T-helper 1 cell treated with Interleukin-12 subunit alpha and Interleukin-12 subunit beta and Interleukin-4 antibody, amounts not matched to agents 30 ng/mL and 1 ng/mL, for 36 hours (primary cell): ENCODE data around the gene TTLL12. TPM values are rescaled to one million over a fixed set of nuclear protein-coding genes. Genes with fewer than 3 reads are reported as not detected.

Source experiments
- intact Hi-C: fragments of 100-400 bp; cut with micrococcal nuclease; formaldehyde crosslinking; loops from one replicate; pipeline ENCODE4 v1.15.1; 2024
- total RNA-seq: library from RNA; stranded (reverse); gene quantifications from 2 replicates; pipeline ENCODE4 v1.2.3, GENCODE V29; 2022

TTLL12 gene
- total RNA-seq, 1 donor from 2014 or later: 41.1 TPM

- intact Hi-C loops: no loop called here
These were observed 11.9 kb downstream of the TTLL12 start for GRCh38 chr22:43174941-43175531.

DNA sequence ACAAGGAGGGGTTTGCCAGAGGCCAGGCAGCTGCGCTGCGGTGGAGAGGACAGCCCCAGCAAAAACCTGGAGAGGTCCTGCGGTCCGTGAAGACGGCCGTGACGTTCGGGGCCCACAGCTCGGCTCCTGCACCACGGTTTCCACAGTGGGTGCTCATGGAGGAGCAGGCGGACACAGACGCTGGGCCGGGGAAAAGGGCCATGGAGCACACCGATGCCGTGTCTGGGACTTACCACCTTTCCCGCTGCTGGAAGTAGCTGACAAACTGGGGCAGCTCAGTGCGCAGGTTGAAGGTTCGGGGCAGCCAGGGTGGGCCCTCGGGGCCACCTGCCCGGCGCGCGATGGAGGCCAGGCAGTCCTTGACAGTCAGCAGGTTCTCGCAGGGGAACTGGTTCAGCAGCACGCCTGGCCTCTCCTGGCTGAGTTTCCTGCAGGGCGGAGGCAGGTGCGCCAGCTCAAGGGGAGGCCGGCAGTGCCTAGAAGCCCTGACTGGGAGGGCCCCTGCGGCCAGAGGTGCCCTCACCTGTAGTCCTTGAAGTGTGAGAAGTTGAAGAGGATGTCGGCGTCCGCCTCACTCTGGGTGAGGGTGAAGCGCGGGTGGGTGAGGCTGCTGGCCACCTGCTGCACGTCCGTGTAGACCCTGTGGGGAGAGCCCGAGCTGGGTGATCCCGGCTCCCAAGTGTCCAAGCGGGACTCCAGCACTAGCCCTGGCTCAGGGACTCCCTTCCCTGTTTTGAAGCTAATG, 12.8 kb downstream of the TTLL12 start:
- intact Hi-C loops: no loop called here

DNA sequence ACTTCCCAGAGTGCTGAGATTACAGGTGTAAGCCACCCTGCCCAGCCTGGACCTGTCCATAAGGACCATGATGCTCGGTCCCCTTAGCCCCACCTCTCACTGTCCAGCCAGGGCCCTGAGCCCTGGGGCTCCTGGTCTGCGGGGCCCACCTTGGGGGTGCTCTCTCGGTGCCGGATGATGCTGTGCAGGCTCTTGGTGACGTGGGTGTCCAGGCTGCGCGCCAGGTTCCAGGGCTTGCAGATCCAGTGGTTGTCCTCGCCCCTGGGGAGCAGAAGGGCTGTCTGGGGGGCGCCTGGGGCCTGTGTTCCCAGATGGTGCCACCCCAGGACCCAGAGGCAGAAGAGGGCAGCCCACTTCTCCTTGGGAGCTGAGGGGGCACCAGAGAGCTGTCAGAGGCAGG, 13.4 kb downstream of the TTLL12 start:
- intact Hi-C loops: no loop called here

GRCh38 chr22:43172191-43172590, 14.7 kb downstream of the TTLL12 start:
- intact Hi-C loops: no loop called here

GRCh38 chr22:43171607-43172006, 15.3 kb downstream of the TTLL12 start:
- intact Hi-C loops: no loop called here

DNA sequence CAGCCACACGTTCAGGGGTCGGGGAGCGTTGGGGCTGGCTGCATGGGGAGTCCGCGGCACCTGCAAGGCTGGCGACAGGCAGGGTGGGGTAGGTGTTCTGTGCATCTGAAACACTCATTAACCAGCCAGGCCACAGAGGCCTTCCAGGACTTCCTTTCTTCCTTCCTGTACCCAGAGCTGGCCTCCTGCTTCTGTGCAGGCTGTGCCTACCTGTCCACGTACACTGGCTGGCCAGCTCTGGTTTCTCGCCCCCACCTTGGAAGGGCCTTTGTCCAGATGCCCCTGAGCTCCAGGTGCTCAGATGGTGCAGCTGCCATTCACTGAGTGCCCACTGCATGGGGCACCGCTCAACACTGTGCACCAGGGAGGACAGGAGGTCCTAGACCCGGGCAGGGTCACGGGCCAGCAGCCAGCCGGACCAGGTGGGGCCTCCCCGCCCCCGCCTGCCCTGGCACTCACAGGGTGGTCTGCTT, 15.9 kb downstream of the TTLL12 start:
- intact Hi-C loops: no loop called here

DNA sequence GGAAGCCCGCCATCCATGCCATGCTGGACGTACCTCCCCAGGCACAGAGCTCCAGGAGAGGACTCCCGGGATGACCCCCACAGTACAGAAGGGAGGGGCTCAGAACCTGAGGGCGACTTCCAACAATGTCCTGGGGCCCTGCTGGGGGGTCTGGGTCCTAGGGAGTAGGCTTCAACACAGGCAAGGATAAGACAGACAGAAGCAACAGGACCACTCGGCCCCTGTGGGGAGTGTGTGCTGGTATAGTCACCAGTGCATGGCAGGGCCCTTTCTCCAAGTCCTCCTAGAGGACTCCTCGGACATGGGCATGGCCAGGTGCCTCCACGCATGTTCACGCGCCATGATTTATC, 16.8 kb downstream of the TTLL12 start:
- intact Hi-C loops: no loop called here

- intact Hi-C loops: no loop called here
These were observed 17.4 kb downstream of the TTLL12 start for GRCh38 chr22:43169310-43170130.

DNA sequence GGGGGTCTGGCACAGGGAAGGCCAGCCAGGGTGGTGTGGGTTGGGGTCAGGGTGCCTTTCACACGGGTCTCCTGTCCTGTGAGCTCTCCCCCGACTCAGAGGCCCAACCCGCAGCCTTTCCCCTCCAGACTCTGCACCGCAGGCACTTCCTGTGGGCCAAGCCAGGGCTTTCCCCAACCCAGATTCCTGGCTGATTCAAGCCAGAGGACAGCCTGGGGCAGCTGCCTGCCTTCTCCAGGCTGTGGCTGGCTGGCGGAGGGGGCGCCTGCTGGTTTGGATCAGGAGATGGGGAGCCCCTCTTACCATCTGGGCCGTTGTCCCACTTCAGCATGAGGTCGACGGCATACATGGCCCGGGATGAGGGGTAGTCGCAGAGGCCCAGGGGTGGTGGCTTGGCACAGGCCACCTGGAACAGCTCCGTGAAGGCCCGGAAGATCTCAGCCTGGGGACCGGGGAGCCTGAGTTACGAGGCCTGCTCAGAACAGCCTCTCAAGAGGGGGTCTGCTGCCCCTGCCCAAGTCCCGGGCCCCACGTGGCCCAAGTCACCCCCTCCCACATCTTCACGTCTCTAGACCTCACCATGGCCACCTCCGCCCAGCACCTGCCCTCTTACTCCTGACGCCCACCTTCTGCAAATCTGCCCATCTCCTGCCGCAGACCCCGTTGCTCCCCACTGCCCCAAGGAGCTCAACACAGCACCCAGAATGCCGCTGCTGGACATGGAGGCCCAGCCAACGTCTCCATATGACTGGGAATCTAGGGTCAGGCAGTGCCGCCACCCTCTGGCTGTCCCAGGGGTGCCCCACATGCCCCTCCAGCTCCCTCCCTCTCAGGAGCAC, 18.2 kb downstream of the TTLL12 start:
- intact Hi-C loops: no loop called here

DNA sequence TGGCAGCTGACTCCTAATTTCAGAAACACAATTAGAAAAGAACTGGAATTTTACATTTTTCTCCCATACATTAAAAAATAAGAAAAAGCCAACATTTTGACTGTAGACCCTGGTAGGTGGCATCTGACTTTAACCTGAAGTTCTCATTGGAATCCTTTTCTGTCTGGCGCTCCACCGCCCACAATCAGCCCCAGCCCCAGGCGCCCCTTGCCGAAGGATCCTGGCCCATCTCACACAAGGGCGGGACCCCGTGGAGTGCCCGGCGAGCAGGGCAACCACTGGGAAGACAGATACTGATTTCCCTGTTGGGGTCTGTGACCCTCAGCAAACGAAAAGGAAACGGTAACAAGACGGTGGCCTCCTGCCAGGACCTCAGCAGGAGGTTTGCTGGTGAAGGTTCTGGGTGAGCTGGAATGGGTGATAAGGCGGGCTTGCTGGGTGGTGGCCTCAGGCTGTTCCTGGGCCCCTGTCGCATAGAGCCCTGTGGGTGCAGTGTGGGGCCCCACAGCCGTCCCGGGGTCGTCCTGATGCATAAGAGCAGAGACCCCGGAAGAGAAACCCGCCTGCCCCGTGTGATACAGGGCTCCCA, 19.8 kb downstream of the TTLL12 start:
- intact Hi-C loops: no loop called here

GRCh38 chr22:43166132-43166930, 20.6 kb downstream of the TTLL12 start:
- intact Hi-C loops: no loop called here

- intact Hi-C loops: no loop called here
These were observed 22.3 kb downstream of the TTLL12 start for GRCh38 chr22:43164636-43165035.

- intact Hi-C loops: no loop called here
These were observed 23.6 kb downstream of the TTLL12 start for GRCh38 chr22:43163241-43163795.

DNA sequence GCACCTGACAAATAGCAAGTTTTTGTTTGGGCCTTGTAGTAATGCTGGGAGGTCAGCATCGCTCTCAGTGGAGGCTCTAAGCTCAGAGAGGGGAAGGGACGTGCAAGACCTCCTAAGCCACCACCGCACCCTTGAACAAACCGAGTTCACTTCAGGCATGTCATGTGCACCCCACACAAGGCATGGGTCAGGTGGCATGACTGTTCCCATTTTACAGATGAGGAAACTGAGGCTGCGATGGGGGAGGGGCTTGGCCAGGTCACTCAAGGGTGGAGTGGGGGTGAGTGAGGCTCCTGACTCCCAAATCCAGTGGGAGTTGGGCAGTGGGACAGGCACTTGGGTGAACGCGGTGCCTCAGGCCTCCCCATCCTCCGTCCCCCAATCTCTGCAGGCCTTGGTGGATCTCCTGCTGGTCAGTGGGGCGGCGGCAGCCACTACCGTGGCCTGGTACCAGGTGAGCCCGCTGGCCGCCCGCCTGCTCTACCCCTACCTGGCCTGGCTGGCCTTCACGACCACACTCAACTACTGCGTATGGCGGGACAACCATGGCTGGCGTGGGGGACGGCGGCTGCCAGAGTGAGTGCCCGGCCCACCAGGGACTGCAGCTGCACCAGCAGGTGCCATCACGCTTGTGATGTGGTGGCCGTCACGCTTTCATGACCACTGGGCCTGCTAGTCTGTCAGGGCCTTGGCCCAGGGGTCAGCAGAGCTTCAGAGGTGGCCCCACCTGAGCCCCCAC, 24.4 kb downstream of the TTLL12 start:
- intact Hi-C loops: no loop called here

- intact Hi-C loops: no loop called here
These were observed 26.3 kb downstream of the TTLL12 start for GRCh38 chr22:43160497-43161126.

DNA sequence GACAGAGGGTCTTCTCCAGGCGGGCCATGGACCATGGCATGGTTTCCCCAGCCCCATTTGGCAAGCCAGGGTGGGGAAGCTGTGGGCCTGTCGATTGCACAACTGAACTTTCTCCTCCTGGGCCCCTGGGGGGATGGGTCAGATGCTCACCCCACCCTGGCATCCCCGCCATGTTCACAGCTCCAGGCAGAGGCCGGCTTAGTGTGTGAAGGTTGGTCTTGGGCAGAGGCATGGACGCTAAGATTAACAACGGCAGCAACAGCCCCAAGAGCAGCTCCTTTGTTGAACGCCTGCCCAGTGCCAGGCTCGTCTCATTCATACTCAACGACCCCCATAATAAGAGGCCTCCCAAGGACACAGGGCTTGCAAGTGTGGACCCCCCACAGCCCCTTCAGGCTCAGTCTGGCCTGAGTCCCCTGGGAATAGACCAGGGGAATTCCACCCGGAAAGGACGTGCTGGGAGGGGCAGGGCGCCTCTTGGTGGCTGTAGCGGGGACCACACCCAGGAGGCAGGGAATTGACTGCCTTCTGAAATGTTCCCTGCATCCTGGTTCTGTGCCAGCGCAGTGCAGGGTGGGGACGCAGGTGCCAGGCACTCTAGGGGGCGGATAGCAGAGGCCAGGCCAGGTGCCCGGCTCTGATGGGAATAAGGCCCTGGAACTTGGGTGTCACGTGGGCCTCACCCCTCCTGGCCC, 27.3 kb downstream of the TTLL12 start:
- intact Hi-C loops: no loop called here

DNA sequence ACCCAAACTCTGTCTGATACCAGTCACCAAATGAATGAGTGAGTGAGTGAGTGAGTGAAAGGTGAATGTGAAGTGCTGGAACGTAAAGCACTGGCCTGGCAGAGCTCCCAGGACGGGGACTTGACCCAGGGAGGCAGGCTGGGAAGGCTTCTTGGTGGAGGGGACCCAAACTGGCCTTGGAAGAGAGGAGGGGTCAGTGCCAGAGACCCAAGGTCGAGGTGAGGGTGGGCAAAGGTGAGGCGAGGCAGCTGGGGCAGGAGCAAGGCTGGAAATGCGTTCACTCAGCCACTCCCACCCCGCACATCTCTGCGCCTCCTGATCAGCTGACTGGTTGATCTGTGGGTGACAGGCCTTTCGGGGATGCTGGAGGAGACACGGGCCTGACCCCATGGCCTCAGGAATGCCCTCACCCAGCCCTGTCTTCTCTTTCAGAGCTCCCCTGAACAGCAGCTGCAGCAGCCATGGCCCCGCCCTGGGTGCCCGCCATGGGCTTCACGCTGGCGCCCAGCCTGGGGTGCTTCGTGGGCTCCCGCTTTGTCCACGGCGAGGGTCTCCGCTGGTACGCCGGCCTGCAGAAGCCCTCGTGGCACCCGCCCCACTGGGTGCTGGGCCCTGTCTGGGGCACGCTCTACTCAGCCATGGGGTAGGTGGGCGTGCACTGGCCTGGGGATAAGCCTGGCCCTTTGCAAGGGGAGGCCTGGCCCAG, 28.0 kb downstream of the TTLL12 start:
- intact Hi-C loops: no loop called here
